Measurements from ENCODE around the gene MINDY3. TPM values are rescaled to one million over a fixed set of nuclear protein-coding genes. Genes with fewer than 3 reads are reported as not detected.

The MINDY3 gene
- total RNA-seq, 1 donor from 2014 or later = 39.2 TPM

GRCh38 chr10:15805395-15806058 is 54.8 kb downstream of the MINDY3 start:
- peaks cover 26% of the 10 kb centered on the region for H3K36me3 ChIP-seq
- intact Hi-C loops (cut with DNase I) = no loop called here
- no peak for ATAC-seq

GRCh38 chr10:15804109-15804508 is 56.2 kb downstream of the MINDY3 start:
- ATAC-seq = no peak
- Histone ChIP-seq H3K4me3 (no peak overlapping the region), H3K27me3 (no peaks in the 10 kb centered on the region), H3K36me3 (peaks cover 26% of the 10 kb centered on the region), H3K27ac (no peak overlapping the region), H3K9me3 (no peaks in the 10 kb centered on the region), H3K4me1 (no peaks in the 10 kb centered on the region)
- no peak for DNase-seq
- intact Hi-C loops (cut with DNase I) = no loop called here
- no peak for TF ChIP-seq CTCF (IDR thresholded peaks at IDR 0.05)

More at GRCh38 chr10:15805395-15806058, 54.8 kb downstream of the MINDY3 start:
- DNase-seq = no peak
- Histone ChIP-seq H3K27me3 (no peaks in the 10 kb centered on the region), H3K4me3 (no peak overlapping the region), H3K9me3 (no peaks in the 10 kb centered on the region), H3K4me1 (no peaks in the 10 kb centered on the region), H3K27ac (no peak overlapping the region)
- no peak for TF ChIP-seq CTCF (IDR thresholded peaks at IDR 0.05)

GRCh38 chr10:15802375-15802949 is 57.8 kb downstream of the MINDY3 start:
- peaks cover 22% of the 10 kb centered on the region for H3K36me3 ChIP-seq
- H3K27ac ChIP-seq = no peak overlapping the region
- DNase-seq (no peak), ATAC-seq (no peak)
- no peak overlapping the region for H3K4me3 ChIP-seq
- TF ChIP-seq CTCF (IDR thresholded peaks at IDR 0.05) = no peak
- intact Hi-C loops (cut with DNase I) = no loop called here
- H3K4me1 ChIP-seq = no peaks in the 10 kb centered on the region
- H3K27me3 ChIP-seq = no peaks in the 10 kb centered on the region
- no peaks in the 10 kb centered on the region for H3K9me3 ChIP-seq

- Histone ChIP-seq H3K9me3 (no peaks in the 10 kb centered on the region), H3K4me3 (no peak overlapping the region), H3K4me1 (no peaks in the 10 kb centered on the region), H3K36me3 (peaks cover 16% of the 10 kb centered on the region), H3K27me3 (no peaks in the 10 kb centered on the region), H3K27ac (no peak overlapping the region)
- ATAC-seq (no peak), DNase-seq (no peak)
- no peak for TF ChIP-seq CTCF (IDR thresholded peaks at IDR 0.05)
- intact Hi-C loops (cut with DNase I) = no loop called here
Observed at GRCh38 chr10:15801641-15802040, 58.7 kb downstream of the MINDY3 start.

- no peak for TF ChIP-seq CTCF (IDR thresholded peaks at IDR 0.05)
- no peaks in the 10 kb centered on the region for H3K4me1 ChIP-seq
- no peak for ATAC-seq
- intact Hi-C loops (cut with DNase I) = no loop called here
- no peak for DNase-seq
- H3K27me3 ChIP-seq = no peaks in the 10 kb centered on the region
- peaks cover 16% of the 10 kb centered on the region for H3K36me3 ChIP-seq
- H3K9me3 ChIP-seq = no peaks in the 10 kb centered on the region
- H3K27ac ChIP-seq = no peak overlapping the region
- no peak overlapping the region for H3K4me3 ChIP-seq
Observed at GRCh38 chr10:15801147-15801546, 59.2 kb downstream of the MINDY3 start.
